ENCODE measurements around the gene SLC25A42. TPM values are rescaled to one million over a fixed set of nuclear protein-coding genes. Genes with fewer than 3 reads are reported as not detected.
A peak's percentile ranks its signal among the peaks of the same experiment; 100 is the strongest.
"Not testable (repeated sequence)": the region's sequence is repeated elsewhere in the genome, so short reads cannot be mapped to it uniquely, and the experiment has no call there.

Gene SLC25A42
- total and polyA plus RNA-seq, 2 of the 13 experiments (the other 11 are each of a cell fraction or from before 2014, with no cell fraction given): 12.8 to 18.3 TPM

- TF ChIP-seq AKNA (CRISPR knock-in tag; IDR thresholded peaks at IDR 0.05; ENCODE audit: borderline replicate concordance): no peak
- TF ChIP-seq ZNF687 (CRISPR knock-in tag; IDR thresholded peaks at IDR 0.05): peak; percentile 91
- TF ChIP-seq E2F1 (CRISPR knock-in tag; IDR thresholded peaks at IDR 0.05): no peak
- TF ChIP-seq FOXC1 (CRISPR knock-in tag; IDR thresholded peaks at IDR 0.05; ENCODE audit: borderline replicate concordance): 0 out of 2 replicates have a peak, but pooled peaks have one; percentile 4
- TF ChIP-seq SRF (IDR thresholded peaks at IDR 0.05; ENCODE audit: low read depth, low read length): no peak
- TF ChIP-seq NR2C2 (CRISPR knock-in tag; IDR thresholded peaks at IDR 0.05; ENCODE audit: borderline replicate concordance): peak; percentile 95
- TF ChIP-seq ZNF768 (CRISPR knock-in tag; IDR thresholded peaks at IDR 0.05): no peak
- TF ChIP-seq TAF15 (IDR thresholded peaks at IDR 0.05; ENCODE audit: low read depth, low read length, poor library complexity, severe bottlenecking): no peak
- TF ChIP-seq MAX (IDR thresholded peaks at IDR 0.05): peak; percentile 19; the same call in 1 of the 2 replicates
Measured at GRCh38 chr19:19101540-19101939, 37.7 kb downstream of the SLC25A42 start (continued).

GRCh38 chr19:19102566-19102965, 38.8 kb downstream of the SLC25A42 start:
- 98% methylated on average over 10 of the region's 10 CpGs for WGBS (ENCODE audit: low lambda C conversion rate)
- H3K9me3 ChIP-seq (ENCODE audit: low read length); DNase-seq (ENCODE audit: low spot score); H3K79me2 ChIP-seq (ENCODE audit: insufficient read depth, low read length); ATAC-seq; H3K4me2 ChIP-seq (ENCODE audit: low read depth, low read length); H3K27me3 ChIP-seq (ENCODE audit: control insufficient read depth in 1 of 2, insufficient read depth in 2 of 2, low read length in 2 of 2); H3K4me3 ChIP-seq (replicated peaks in 1 of 3; ENCODE audit: insufficient read depth in 1 of 3, low read depth in 2 of 3, low read length in 3 of 3); CTCF ChIA-PET (ENCODE audit: low intra/inter-chr PET ratio, low total read pairs); intact Hi-C loops (cut with micrococcal nuclease; ENCODE audit: unreplicated experiment); H3K36me3 ChIP-seq (replicated peaks in 1 of 2; ENCODE audit: control insufficient read depth in 1 of 2, insufficient read depth in 2 of 2, low read length in 2 of 2); in situ Hi-C loops (cut with HindIII; ENCODE audit: extremely low pct_ligation_motif_present, low pct_unique_long_range_greater_than_20kb); FAIRE-seq; BruUV-seq (replicated peaks); H3K9ac ChIP-seq (ENCODE audit: insufficient read depth, low read depth, low read length); H4K20me1 ChIP-seq (ENCODE audit: insufficient read depth, low read length); H2AFZ ChIP-seq (ENCODE audit: low read length); H3K27ac ChIP-seq (ENCODE audit: extremely low read length, insufficient read depth, low read length): not testable (repeated sequence)
- POLR2A ChIA-PET: interaction anchor here (0.7 to 1.6 kb wide), 3 partner anchors 13 to 39 kb away, joined by 3 read pairs; partner anchors contain the start of gene SLC25A42
- H3K4me1 ChIP-seq (ENCODE audit: insufficient read depth, low read length): peaks cover 86% of the 10 kb centered on the region

All from HepG2 (cell line).